GM12864 (cell line): ENCODE measurements around the gene CYB561.
"Not testable (repeated sequence)": the region's sequence is repeated elsewhere in the genome, so short reads cannot be mapped to it uniquely, and the experiment has no call there.

ENCODE experiments used
- DNase-seq: peaks from one replicate; pipeline ENCODE4 v3.0.0-alpha.2; 2011; ENCODE audit warnings: low read depth
- H3K4me3 ChIP-seq: 2 replicates; pipeline ENCODE4 v1.5.1; 2011; ENCODE audit warnings: mild to moderate bottlenecking, low read depth, low read length, control low read depth
- CTCF ChIP-seq: IDR thresholded peaks from 2 replicates; pipeline ENCODE4 v1.5.1; 2011; ENCODE audit warnings: low read depth, mild to moderate bottlenecking, moderate library complexity, low read length, control low read depth, inconsistent platforms; ENCODE audit errors: missing control alignments

CYB561 gene

GRCh38 chr17:63458478-63458877 lies 12.4 kb upstream of the CYB561 start:
- no peak overlapping the region for H3K4me3 ChIP-seq
- DNase-seq = no peak
- TF ChIP-seq CTCF = no peak

GRCh38 chr17:63455417-63455816 lies 9.3 kb upstream of the CYB561 start:
- no peak for DNase-seq
- TF ChIP-seq CTCF = no peak

DNA sequence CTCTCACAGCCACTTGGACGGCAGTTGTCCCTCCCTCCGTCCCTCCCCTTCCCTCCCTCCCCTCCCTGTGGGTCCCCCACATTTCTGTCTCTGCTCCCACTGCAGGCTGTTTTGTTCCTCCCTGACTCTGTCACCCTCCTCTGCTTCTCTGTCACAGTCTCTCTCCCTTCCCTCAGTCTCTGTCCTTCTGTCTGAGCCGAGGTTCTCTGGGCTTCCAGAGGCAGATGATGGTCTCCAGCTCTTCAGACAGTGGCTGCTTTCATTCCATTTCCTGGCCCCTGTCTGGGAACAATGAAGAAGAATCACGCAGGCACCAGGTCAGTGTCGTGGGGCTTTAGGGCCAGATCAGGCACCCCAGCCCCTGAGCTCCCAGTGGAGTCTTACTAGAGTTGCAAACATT lies 8.8 kb upstream of the CYB561 start:
- no peak overlapping the region for H3K4me3 ChIP-seq
- no peak for TF ChIP-seq CTCF
- DNase-seq = no peak

More at GRCh38 chr17:63455417-63455816, 9.3 kb upstream of the CYB561 start:
- H3K4me3 ChIP-seq = no peak overlapping the region

DNA sequence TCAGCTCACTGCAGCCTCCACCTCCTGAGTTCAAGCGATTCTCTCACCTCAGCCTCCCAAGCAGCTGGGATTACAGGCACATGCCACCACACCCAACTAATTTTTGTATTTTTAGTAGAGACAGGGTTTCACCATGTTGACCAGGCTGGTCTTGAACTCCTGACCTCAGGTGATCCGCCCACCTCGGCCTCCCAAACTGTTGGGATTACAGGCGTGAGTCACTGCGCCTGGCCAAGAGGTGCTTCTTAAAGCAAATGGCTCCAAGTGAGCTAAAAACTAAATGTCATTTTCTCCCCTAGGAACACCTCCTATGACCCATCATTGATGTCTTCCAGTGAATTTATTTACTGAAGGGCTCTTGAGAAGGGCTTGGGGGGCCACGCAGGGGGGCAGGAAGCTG lies 8.3 kb upstream of the CYB561 start:
- DNase-seq, H3K4me3 ChIP-seq: not testable (repeated sequence)

DNA sequence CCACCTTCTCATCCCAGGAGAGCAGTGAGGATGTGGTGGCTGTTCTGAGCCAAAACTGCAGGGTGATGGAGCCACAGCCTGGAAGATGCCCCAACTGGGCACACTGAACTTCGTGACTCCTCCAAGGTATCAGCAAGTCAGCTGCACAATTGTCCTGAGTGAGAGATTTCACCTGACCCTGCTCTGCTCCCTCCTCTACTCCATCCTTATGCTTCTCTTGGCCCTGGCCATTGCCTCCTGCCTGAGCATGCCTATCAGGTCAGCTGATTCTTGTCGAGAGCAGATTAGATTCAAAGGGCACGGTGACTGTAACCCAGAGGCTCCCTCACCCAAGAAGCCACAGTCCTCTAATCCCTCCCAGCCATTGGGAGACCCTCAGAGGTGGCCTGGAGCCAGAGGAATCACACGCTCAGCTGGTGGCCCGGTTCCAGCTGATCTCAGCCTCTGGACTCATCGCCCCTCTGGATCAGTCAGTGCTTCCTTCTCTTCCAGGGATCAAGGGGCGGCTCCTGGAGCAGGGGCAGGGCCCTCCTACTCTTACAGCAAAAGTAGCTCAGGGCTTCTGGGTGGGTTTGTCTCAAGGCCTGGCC lies 7.0 kb upstream of the CYB561 start:
- TF ChIP-seq CTCF = no peak
- DNase-seq = no peak
- H3K4me3 ChIP-seq = no peak overlapping the region

DNA sequence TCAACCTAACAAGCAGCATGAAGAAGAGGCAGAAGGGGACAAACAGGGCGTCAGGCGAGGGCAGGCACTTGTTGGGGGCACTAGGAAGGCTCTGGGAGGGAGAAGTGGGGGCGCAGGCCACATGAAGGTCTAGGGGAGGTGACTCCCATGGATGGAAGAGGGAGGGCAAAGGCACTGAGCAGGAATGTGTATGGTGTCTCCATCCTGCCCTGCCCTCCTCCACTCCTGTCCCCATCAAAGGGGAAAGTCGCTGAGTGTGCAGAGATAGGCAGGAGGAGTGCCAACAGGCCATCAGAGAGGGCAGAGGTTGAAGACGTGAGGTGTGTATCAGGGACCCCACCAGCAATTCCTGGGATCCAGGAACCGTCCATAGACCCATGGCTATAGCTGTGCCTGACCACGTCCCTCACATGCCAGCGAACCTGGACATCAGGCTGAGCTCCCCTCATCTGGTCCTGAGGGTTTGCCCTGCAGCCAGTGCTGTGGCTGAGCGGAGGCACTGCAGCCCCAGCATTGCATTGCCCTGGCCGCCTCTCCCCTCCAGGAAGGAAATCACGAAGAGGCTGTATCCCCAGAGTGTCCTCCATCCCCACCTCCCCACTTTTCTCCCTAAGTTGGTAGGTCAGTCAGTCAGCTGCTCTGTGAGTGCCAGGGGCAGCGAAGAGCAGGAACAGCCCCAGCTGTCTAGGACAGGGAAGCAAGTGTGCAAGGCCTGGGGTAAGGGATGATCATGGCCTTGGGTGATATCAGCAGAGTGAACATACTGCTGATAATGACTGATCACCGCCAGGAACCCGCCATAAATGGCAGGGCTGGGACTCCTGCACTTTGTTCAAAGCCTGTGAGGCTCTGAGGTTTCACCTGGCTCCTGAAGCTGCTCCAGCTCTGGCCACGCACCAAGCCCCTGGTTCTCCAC lies 6.2 kb upstream of the CYB561 start:
- TF ChIP-seq CTCF = no peak
- no peak overlapping the region for H3K4me3 ChIP-seq
- no peak for DNase-seq

DNA sequence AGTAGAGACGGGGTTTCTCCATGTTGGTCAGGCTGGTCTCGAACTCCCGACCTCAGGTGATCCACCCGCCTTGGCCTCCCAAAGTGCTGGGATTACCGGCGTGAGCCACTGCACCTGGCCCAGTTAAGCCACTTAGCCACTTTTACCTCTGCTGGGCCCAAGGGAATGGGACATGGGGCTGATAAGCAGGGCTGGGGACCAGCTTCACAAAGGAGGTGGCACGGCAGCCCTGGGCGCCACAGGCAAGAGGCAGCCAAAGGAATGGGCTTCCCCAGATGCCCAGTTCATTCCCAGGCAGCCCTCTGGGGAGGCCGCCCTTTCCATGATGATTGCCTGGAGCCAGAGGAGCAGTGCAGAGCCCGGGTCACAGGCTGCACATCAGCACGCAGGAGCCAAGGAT lies 5.0 kb upstream of the CYB561 start:
- no peak for DNase-seq
- TF ChIP-seq CTCF = no peak

More for the DNA sequence above, 5.0 kb upstream of the CYB561 start:
- H3K4me3 ChIP-seq = no peak overlapping the region
